NCI-H69 (cell line): ENCODE measurements around the gene ARFGAP2.
"Not testable (repeated sequence)": the region's sequence is repeated elsewhere in the genome, so short reads cannot be mapped to it uniquely, and the experiment has no call there.

Source experiments
- DNase-seq: peaks from one replicate; lab custom pipeline; 2025; lab: John Stamatoyannopoulos, UW

ARFGAP2 gene

DNA sequence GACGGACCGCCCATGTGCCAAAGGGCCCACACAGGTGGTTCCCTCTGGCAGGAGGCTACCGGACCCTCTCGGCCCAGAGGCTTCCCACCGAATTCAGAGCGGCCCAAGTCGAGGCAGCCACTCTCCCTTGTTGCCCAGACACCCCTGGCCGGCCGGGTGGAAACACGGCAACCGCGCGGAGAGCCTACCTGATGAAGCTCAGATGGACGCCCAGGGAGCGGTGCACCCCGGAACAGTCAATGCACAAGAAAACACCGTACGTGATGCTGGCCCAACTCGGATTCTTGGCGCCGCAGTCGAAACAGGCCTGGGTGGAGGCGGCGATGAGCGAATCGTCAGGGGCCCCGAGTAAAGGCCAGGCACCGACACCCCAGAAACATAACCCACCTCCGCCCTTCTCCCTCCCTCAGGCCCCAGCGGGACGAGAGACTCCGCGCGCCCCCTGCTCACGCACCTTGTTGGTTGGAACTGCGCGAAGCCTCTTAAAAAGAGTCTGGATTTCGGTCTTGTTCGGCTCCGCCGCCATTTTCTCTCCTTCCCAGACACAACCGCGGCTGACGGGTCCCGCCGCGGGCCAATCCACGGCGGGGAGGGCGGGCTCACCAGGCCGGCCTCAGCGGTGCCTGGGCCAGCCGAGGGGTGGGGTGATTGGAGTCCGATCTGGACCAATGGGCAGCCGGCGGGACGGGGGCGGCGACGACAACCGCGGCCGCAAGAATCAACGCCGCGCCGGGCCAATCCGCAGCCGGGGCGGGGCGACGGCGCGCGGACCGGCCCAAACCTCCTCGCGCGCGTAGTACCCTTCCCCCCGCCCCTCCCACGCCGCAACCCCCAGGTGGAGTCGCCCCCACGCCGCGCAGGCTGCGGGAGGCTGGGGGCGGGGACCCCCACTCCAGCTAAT, at the start of gene ARFGAP2:
ARFGAP2 (minus strand) TSS at position 552 of the 901 bp plus-strand sequence; CDS start at position 526, 26 bp downstream.
- peak; percentile 99 for DNase-seq

DNA sequence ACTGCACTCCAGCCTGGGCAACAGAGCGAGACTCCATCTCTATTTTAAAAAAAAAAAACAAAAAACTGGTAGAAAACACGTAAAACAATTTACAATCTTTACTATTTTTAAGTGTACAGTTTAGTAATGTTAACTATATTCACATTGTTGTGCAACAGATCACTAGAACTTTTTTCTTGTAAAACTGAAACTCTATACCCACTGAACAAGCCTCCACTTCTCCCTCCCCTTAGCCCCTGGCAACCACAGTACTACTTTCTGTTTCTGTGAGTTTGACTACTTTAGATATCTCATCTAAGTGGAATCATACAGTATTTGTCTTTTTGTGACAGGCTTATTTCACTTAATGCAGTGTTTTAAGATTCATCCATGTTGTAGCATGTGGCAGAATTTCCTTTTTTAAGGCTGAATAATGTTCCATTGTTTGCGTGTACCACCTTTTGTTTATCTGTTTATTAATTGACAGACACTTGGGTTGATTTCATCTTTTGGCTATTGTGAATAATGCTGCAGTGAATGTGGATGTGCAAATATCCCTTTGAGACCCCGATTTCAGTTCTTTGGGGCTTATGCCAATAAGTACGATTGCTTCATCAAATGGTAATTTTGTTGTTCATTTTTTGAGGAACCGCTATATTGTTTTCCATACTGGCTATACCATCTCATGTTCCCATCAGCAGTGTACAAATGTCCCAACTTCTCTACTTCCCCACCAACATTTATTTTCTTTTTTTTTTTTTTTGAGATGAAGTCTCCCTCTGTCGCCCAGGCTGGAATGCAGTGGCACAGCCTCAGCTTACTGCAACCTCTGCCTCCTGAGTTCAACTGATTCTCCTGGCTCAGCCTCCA, 49.1 kb upstream of the ARFGAP2 start:
- DNase-seq = no peak

DNA sequence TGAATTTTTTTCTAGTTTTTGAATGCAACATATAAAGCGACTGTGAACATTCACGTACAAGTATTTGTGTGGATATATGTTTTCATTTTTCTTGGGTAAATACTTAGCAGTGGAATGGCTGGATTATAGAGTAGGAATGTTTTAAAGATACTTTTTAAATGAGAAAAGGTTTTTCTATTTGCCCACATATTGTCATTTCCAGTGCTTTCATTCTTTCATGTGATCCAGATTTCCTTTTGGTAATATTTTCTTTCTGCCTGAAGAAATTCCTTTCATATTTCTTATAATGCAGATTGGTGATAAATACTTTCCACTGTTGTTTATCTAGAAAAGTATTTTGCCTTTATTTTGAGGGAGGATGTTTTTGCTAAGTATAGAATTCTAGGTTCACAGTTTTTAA, 46.0 kb upstream of the ARFGAP2 start:
- no peak for DNase-seq

DNA sequence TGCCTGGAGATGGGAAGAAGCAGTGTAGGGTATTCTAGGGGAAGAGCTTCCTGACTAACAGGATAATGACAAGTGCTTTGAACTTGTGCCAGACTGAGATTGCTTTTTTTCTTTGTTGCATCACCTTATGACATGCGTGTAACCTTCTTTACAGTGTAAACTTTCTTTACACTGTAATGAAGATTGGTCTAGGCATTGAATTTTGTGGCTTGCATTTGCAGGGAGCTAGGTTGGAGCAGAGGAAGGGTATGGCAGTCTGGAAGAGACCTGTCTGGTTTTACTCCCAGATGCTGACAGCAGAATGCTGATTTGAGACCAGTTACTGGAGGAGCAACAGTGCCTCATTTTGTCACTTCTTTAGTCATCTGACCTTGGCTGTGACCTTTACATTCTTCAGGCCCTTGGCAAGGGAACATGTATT, 43.7 kb upstream of the ARFGAP2 start:
- DNase-seq = no peak

DNA sequence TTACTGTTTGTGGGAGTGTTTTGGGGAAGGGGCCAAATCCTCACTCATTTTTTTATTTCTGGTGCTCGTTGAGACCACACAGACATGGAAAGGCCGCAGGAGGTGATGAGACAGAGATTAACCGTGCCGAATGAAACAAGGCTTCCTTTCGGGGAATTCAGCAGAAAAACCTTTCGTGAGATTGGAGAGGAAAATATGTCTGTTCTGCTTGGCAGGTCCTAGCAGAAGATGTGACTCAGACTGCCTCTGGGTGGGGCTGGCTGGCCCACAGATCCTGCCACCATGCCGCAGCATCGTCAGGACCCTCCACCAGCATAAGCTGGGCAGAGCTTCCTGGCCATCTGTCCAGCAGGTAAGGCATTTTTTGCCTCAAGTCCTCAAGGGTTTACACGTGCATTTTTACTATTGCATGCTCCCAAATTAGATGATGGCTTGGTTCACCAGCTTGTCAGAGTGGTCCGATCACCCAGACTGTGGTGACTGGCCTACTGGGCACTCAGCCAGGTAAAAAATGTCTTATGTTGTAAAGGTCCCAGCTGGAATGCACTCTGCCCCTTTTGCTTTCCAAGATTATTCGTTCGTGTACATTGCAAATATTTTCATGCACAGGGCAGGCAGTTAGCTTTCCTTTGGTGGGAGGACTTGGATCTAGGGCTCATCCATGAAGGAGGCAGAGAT, 39.6 kb upstream of the ARFGAP2 start:
- peak; percentile 81 for DNase-seq

DNA sequence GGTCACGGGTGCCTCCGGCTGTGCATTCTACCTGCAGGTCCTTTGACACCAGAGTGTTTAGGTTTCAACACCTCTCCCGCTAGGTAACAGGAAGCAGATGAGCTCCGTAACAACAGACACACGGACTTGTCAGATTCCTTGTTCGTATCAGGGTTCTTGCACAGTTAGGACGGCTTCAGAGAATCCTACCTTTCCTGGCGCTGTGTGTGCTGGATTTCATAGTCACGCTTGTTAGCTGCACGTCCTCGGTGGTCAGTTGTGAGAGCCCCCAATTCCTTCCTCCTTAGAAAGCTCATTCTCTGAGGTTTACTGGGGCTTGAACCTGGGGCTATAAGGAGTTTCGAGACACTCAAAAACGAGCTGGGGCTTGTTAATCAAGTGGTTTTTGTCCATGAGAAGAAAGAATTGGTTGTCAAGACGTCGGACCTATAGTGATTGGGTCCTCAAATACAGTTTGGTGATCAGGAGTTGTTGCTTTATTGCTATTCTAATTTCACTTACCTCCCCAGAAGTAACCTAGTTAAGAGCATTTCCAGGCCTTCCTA, 38.8 kb upstream of the ARFGAP2 start:
- peak; percentile 90 for DNase-seq

DNA sequence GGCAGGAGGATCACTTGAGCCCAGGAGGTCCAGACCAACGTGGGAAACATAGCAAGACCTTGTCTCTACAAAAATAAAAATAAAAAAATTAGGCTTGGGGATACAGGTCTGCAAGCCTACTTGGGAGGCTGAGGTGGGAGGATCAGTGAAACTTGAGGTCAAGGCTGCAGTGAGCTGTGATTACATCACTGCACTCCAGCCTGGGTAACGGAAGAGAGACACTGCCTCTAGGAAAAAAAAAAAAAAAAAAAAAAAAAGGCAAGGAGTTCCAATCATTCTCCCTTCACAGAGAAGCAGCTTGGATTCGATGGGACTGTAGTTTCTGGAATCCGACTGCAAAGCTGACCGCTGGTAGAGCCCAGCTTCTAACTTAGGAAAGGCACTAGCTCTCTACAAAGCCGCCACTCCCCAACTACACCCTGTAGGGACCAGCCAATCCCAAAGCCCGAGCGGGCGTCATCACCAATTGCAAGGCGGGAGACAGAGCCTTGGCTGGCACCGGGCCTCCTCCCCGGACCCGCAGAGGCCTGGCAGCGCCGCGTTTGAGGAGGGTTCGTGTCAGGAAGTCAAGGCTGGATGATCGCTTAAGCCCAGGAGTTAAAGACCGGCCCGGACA, 37.4 kb upstream of the ARFGAP2 start:
- DNase-seq = peak; percentile 97

DNA sequence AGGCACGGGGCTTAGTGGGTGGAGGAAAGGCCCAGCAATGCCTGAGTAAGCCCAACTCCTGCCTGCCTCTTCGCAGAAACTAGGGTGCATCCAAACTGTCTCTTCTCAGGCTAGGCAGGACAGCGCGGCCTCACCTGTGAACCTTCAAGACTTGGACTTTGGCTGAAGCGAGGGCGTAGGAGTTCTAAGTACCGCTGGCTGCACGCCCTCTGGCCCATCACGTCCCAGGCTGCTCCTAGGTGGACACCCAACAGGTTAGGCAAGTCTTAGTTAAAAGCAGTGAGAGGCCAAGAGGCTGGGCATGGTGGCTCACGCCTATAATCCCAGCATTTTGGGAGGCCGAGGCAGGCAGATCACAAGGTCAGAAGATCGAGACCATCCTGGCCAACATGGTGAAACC, 36.3 kb upstream of the ARFGAP2 start:
- DNase-seq = no peak

DNA sequence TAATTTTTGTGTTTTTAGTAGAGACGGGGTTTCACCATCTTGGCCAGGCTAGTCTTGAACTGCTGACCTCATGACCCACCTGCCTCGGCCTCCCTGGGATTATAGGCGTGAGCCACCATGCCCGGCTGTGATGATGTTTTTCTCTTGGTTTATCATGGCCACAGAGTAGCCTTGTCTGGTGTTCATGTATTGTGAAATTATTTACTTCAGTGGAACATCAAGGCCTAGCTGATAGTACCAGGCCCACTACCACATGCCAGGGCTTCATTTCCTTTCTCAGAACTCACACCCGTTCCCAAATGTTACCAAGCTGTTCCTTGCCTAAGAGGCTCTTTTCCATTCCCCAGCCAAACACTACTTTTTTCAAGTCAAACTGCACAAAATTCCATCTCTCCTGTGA, 31.9 kb upstream of the ARFGAP2 start:
- no peak for DNase-seq

DNA sequence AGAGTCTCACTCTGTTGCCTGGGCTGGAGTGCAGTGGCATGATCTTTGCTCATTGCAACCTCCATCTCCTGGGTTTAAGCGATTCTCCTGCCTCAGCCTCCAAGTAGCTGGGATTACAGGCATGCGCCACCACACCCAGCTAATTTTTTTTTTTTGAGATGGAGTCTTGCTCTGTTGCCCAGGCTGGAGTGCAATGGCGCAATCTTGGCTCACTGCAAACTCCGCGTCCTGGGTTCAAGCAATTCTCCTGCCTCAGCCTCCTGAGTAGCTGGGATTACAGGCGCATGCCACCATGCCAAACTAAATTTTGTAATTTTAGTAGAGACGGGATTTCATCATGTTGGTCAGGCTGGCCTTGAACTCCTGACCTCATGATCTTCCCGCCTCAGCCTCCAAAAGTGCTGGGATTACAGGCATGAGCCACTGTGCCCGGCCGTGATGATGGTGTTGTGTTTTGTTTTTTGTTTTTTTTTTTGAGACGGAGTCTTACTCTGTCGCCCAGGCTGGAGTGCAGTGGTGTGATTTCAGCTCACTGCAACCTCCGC, 31.4 kb upstream of the ARFGAP2 start:
- not testable (repeated sequence) for DNase-seq

DNA sequence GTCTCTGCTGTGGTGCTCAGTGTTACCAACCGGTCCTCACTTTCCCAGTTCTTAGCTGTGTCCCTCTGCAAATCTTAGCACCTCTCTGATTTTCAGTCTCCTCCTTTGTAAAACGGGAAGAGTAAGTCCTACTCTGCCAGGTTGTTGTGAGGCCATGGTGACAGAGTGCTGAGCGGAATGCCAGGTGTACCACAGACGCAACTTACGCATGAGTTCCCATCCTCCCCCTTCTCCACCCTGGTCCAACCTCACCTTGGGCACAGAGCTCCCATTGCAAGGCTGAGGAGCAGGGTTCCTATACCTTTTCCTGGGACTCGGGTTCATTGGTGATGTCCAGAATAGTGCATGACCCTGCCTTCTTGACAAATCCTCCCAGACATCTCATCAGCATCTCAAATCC, 30.8 kb upstream of the ARFGAP2 start:
- no peak for DNase-seq

DNA sequence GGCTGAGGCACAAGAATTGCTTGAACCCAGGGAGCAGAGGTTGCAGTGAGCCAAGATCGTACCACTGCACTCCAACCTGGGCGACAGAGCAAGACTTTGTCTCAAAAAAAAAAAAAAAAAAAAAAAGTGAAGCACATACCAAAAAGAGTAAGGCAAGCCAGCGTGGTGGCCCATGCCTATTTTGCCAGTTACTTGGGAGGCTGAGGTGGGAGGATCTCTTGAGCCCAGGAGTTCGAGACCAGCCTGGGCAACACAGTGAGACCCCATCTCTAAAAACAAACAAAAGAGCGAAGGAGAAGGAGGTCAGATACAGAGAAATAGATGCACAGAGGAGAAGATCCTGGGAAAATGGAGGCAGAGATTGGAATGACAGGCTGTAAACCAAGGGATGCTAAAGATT, 29.9 kb upstream of the ARFGAP2 start:
- DNase-seq = not testable (repeated sequence)

DNA sequence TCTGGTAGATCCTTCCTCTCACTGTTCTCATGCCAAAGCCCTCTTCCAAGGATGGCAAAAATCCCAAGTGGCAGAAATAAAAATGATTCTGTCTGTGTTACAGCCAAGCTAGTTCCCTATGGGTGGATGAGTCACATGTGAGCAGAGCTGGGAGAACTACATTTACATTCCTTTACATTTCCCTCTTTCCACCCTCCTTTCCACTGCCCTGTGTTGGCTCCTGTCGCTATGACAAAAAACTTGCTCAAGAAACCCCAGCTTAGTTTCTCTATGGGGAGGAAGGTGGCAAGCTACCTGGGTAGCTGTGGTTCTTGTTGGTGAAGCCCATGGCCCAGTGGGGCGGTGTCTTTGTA, 27.9 kb upstream of the ARFGAP2 start:
- DNase-seq = no peak

DNA sequence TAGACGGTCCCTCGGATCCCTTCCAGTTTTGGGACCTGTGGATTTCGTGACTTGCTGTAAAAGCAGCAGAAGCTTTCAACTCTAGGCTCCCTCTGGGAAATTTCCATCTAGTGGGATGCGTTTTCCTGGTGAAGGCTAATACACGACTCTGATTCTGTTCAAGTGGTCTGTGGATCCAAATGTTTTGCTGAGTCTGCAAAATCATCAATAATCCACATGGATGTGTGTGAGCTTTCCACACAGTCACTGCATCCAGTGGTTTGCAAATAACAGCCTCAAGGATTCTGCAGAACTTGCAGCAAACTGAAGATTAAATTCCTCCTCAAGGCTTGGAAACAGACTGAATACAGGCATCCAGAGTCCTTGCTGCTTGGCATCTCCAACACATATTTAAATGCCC, 25.9 kb upstream of the ARFGAP2 start:
- no peak for DNase-seq

DNA sequence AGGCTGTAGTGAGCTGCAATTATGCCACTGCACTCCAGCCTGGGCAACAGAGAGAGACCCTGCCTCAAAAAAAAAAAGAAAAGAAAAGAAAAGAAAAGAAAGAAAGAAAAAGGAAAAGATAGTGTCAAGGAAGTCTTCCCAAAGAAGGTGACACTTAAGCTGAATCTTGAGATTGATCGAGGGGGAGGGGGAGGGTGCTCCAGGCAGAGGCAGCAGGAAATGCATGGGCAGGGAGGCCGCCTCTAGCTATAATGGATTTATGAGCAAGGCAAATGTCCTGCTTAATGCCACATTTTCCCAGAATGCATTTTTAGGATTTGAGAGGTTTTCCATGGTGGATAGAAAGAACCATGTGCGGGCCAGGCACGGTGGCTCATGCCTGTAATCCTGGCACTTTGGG, 24.3 kb upstream of the ARFGAP2 start:
- peak; percentile 18 for DNase-seq

DNA sequence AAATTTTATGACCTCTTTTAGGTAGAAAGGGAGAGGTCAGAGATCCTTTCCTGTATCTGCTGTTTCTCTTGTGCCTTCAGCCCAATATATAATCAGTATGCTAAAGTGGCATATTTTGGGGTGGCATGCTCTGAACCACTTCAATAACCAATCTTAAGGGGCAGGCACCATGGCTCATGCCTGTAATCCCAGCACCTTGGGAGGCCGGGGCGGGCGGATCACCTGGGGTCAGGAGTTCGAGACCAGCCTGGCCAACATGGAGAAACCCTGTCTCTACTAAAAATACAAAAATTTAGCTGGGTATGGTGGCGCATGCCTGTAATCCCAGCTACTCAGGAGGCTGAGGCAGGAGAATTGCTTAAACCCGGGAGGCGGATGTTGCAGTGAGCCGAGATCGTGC, 21.5 kb upstream of the ARFGAP2 start:
- not testable (repeated sequence) for DNase-seq

DNA sequence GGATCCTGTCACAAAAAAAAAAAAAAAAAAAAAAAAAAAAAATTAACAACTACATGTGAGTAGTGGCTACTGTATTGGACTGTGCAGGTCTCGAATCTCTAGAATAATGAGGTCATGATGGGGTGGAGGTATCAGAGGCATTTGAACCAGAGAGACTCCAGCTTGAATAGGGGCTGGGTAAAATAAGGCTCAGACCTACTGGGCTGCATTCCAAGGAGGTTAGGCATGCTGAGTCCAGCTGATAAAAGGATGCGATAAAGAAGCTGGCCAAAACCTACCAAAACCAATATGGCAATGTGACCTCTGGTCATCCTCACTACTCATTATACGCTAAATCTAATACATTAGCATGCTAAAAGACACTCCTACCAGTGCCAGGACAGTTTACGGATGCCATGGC, 15.4 kb upstream of the ARFGAP2 start:
- no peak for DNase-seq

DNA sequence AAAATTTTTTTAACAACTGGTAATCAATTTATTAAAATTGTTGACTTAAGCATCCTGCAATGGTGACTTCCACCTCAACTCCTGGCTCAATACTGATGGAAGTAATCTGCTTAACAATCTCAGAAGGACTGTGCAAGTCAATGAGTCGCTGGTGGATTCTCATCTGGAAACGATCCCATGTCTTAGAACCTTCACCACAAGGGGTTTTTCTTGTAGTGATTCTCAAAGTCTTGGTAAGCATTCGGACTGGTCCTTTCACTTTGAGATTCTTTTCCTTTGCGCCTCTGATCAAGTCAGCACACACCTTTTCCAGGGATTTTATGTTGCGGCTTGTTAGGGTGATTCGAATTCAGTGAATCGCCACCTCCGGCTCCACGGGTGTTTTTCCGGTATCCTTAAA, 14.5 kb upstream of the ARFGAP2 start:
- not testable (repeated sequence) for DNase-seq

DNA sequence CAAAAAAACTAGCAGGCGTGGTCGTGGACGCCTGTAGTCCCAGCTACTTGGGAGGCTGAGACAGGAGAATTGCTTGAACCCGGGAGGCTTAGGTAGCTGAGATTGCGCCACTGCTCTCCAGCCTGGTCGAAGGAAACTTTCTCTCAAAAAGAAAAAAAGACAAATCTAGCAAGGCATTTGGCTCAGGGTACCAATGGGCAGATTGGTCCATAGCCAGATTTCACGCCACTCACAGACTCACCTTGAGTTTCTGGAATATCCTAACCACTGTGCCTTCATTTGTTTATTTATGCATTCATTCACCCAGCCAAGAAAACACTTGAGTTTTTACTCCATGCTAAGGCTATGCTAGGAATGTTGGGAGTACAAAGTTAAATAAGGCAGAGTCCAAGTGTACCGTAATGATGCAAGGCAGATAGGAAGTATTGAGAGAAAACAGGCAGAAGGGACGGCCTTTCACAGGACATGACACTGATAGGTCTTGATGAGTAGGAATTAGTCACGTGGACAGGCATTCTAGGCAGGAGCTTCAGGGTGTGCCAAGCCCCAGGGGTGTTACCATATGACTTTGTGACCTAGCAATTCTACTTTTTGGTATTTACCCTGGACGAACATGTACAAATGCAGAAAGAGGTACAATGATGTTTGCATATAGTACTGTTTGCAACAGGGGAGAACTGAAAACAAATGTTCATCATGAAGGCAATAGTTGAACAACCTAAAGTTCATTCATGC, 12.6 kb upstream of the ARFGAP2 start:
- DNase-seq = peak; percentile 17

DNA sequence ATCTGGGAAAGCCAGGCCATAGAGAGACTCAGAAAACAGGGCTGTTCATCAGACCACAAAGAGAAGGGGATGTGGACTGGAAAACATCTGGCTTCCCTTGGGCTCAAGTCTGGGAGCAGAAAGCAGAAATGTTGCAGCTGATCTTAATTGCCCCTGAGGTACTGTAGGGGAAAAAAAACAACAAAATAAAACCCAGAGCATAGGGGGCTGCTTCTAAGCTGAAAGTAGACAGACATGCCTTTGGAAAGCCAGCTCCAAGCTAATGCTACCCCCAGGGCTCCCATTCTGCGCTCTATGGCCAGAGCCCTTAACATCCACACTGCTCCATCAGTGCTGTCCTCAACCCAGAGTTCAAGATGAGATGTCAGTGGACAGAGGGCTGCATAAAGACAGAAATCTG, 11.6 kb upstream of the ARFGAP2 start:
- DNase-seq = no peak

DNA sequence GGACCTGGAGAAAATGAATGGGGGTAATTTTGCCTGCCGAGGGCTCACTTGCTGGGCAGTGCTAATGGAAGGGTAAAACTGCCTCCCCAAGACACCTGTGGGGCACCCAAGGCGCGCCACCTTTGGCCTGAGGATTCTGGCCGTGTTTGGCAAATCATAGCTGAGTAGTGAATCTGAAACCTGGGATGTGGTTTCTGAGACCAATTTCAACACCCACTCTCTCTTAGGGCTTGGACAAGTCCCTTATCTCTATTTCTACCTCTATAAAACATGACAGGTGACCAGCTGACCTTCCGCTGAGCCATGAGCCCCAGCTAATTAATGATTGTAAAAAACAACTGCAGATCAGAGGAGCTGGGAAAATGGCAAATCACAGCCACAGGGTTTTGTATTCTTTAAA, 11.0 kb upstream of the ARFGAP2 start:
- no peak for DNase-seq
